Endothelial cell of umbilical vein (primary cell): ENCODE results near the gene HYOU1. TPM values are rescaled to one million over a fixed set of nuclear protein-coding genes. Genes with fewer than 3 reads are reported as not detected.
A peak's percentile ranks its signal among the peaks of the same experiment; 100 is the strongest.

Experiments used
- BruUV-seq: library from RNA; stranded (reverse); fragments of 400-500 nt; replicated peaks from 2 replicates; lab custom pipeline; 2021; lab: Mats Ljungman, UMichigan
- CTCF ChIA-PET: fragments of 300-600, 350-600 bp; sonication (Branson Sonifier 250); formaldehyde crosslinking; loops from one replicate; lab custom pipeline; 2021; ENCODE audit warnings: antibody characterized with exemption, inconsistent platforms; lab: Charles Lee
- POLR2A ChIA-PET: fragments of 300-600, 350-600 bp; sonication (Branson Sonifier 250); formaldehyde crosslinking; loops from one replicate; lab custom pipeline; 2021; ENCODE audit warnings: antibody characterized with exemption, inconsistent platforms; lab: Charles Lee
- DNase-seq: peaks from one replicate; pipeline ENCODE4 v3.0.0-alpha.2; 2011; ENCODE audit warnings: low read depth, low spot score
- FAIRE-seq: peaks from 2 replicates; lab custom pipeline; 2011; peaks lifted over from hg19 to GRCh38; lab: Jason Lieb, UNC
- H2AFZ ChIP-seq: 2 replicates; pipeline ENCODE4 v1.6.0; 2012; ENCODE audit warnings: low read depth, low read length, control low read depth, inconsistent platforms
- H3K27ac ChIP-seq: 2 replicates; pipeline ENCODE4 v1.5.1; 2011; ENCODE audit warnings: low read depth, mild to moderate bottlenecking, control low read depth, low read length, moderate library complexity; ENCODE audit not compliant: insufficient read depth
- H3K27me3 ChIP-seq, 2 experiments: 2 replicates each; pipeline versions ENCODE4 v1.6.0 to v1.6.1; 2011; ENCODE audit warnings: low read length in 2 of 2, mixed read lengths in 1 of 2; ENCODE audit not compliant: control insufficient read depth in 2 of 2, insufficient read depth in 2 of 2
- H3K36me3 ChIP-seq, 2 experiments: 2 replicates in 1 of 2; 3 replicates in 1 of 2; pipeline ENCODE4 v1.5.1; 2011; ENCODE audit warnings: low read length in 2 of 2, mild to moderate bottlenecking in 1 of 2, moderate library complexity in 1 of 2; ENCODE audit not compliant: control insufficient read depth in 2 of 2, insufficient read depth in 2 of 2; ENCODE audit errors: extremely low read depth in 1 of 2
- H3K4me1 ChIP-seq: 3 replicates; pipeline ENCODE4 v1.5.1; 2011; ENCODE audit warnings: mild to moderate bottlenecking, low read length; ENCODE audit not compliant: control insufficient read depth, insufficient read depth; ENCODE audit errors: extremely low read depth
- H3K4me2 ChIP-seq: 2 replicates; pipeline ENCODE4 v1.6.1; 2011; ENCODE audit warnings: low read length, control low read depth, mixed read lengths; ENCODE audit not compliant: insufficient read depth
- H3K4me3 ChIP-seq, 3 experiments: fragments of 200-600 bp in 1 of 3; sonication (generic), shearing (Covaris generic) in 1 of 3; replicated peaks in 1 of 3; 2 replicates each; pipeline ENCODE4 v1.5.1; 2011 to 2016; ENCODE audit warnings: control low read depth in 3 of 3, low read length in 3 of 3, mild to moderate bottlenecking in 2 of 3, inconsistent platforms in 1 of 3, low read depth in 1 of 3, moderate library complexity in 1 of 3; ENCODE audit not compliant: insufficient read depth in 1 of 3
- H3K79me2 ChIP-seq: 2 replicates; pipeline ENCODE4 v1.6.0; 2012; ENCODE audit warnings: low read length, inconsistent platforms; ENCODE audit not compliant: control insufficient read depth, insufficient read depth
- H3K9ac ChIP-seq: replicated peaks from 2 replicates; pipeline ENCODE3; 2011; ENCODE audit warnings: low read length, control low read depth; ENCODE audit not compliant: insufficient read depth; ENCODE audit errors: extremely low read depth
- H3K9me1 ChIP-seq: replicated peaks from 3 replicates; pipeline ENCODE4 v1.6.0; 2011; ENCODE audit warnings: mild to moderate bottlenecking, low read length; ENCODE audit not compliant: control insufficient read depth, insufficient read depth; ENCODE audit errors: extremely low read depth
- H3K9me3 ChIP-seq: replicated peaks from 2 replicates; pipeline ENCODE4 v1.5.1; 2012; ENCODE audit warnings: low read length, inconsistent platforms; ENCODE audit not compliant: control insufficient read depth, insufficient read depth
- H4K20me1 ChIP-seq: replicated peaks from 2 replicates; pipeline ENCODE3; 2011; ENCODE audit warnings: mild to moderate bottlenecking, low read length; ENCODE audit not compliant: control insufficient read depth, insufficient read depth; ENCODE audit errors: extremely low read depth
- CTCF ChIP-seq, 2 donors: IDR thresholded peaks; 1 replicate in 1 of 2; 2 replicates in 1 of 2; pipeline ENCODE4 v1.5.1; 2011; ENCODE audit warnings: low read length in 2 of 2, mild to moderate bottlenecking in 2 of 2, moderate library complexity in 2 of 2, control low read depth in 1 of 2, inconsistent platforms in 1 of 2, low read depth in 1 of 2; ENCODE audit not compliant: insufficient read depth in 1 of 2; ENCODE audit errors: extremely low read depth in 1 of 2
- EZH2 ChIP-seq: IDR thresholded peaks from 2 replicates; pipeline ENCODE4 v1.6.1; 2012; ENCODE audit warnings: borderline replicate concordance, low read depth, mild to moderate bottlenecking, moderate library complexity, low read length, inconsistent platforms; ENCODE audit not compliant: severe bottlenecking
- FOS ChIP-seq: IDR thresholded peaks from 2 replicates; pipeline ENCODE4 v1.6.1; 2011; ENCODE audit warnings: mild to moderate bottlenecking, low read length, moderate library complexity, borderline replicate concordance; ENCODE audit not compliant: insufficient read depth
- GATA2 ChIP-seq: IDR thresholded peaks from 2 replicates; pipeline ENCODE4 v1.7.0; 2011; ENCODE audit warnings: low read depth, mild to moderate bottlenecking, moderate library complexity, mixed read lengths, low read length; ENCODE audit not compliant: insufficient read length, insufficient read depth
- JUN ChIP-seq: IDR thresholded peaks from 2 replicates; pipeline ENCODE4 v1.6.1; 2011; ENCODE audit warnings: borderline replicate concordance, low read depth; ENCODE audit not compliant: insufficient read length, insufficient read depth
- MAX ChIP-seq: IDR thresholded peaks from 2 replicates; pipeline ENCODE4 v1.6.1; 2011; ENCODE audit not compliant: insufficient read depth, insufficient read length
- MYC ChIP-seq: IDR thresholded peaks from one replicate; pipeline ENCODE4 v1.6.1; 2011; ENCODE audit warnings: mild to moderate bottlenecking, low read depth, low read length
- POLR2A ChIP-seq: IDR thresholded peaks from 2 replicates; pipeline ENCODE4 v1.6.1; 2012; ENCODE audit warnings: low read depth, mild to moderate bottlenecking, control low read depth, low read length
- POLR2AphosphoS5 ChIP-seq: IDR thresholded peaks from 2 replicates; pipeline ENCODE4 v1.6.1; 2012; ENCODE audit warnings: low read depth, mild to moderate bottlenecking, control low read depth, low read length, moderate library complexity; ENCODE audit not compliant: insufficient read depth
- dilution Hi-C: fragments of 300-500 bp; cut with MboI; formaldehyde crosslinking; loops from one replicate; pipeline ENCODE4 v1.15.0; 2019; ENCODE audit warnings: low sequenced_read_pairs; ENCODE audit not compliant: extremely low pct_ligation_motif_present
- intact Hi-C: fragments of 100-400 bp; cut with micrococcal nuclease; formaldehyde crosslinking; loops from one replicate; pipeline ENCODE4 v1.10.0; 2022
- polyA plus RNA-seq, 4 experiments: library from polyadenylated mRNA; depleted of rRNA in 3 of 4; stranded (reverse) in 3 of 4; unstranded in 1 of 4; fragments of >200 nt; gene quantifications; 2 replicates each; pipeline versions ENCODE4 v1.2.1 to v1.2.3, GENCODE V29; 2011 to 2012; ENCODE audit warnings: missing spikeins in 1 of 4
- total RNA-seq: library from RNA; stranded (reverse); gene quantifications from 2 replicates; pipeline ENCODE4 v1.2.3, GENCODE V29; 2021

The HYOU1 gene
- total and polyA plus RNA-seq, 2 donors (not counting 3 experiments of a cell fraction or from before 2014, with no cell fraction given): 302 to 318 TPM

GRCh38 chr11:119056421-119056999 lies 495 bp downstream of the HYOU1 start:
- POLR2A ChIA-PET: interaction anchor here (1.5 to 1.9 kb wide), 2 partner anchors 11 to 38 kb away, joined by 5 to 7 read pairs; partner anchors contain the start of gene VPS11
- peaks cover 19% of the 10 kb centered on the region for H3K79me2 ChIP-seq
- TF ChIP-seq MYC (no peak), POLR2AphosphoS5 (no peak), CTCF (IDR thresholded peaks at IDR 0.05; ENCODE audit: extremely low read depth in 1 of 2, insufficient read depth in 1 of 2, low read depth in 1 of 2, low read length in 2 of 2) (no peak), JUN (no peak), EZH2 (no peak), GATA2 (no peak), MAX (no peak), FOS (no peak), POLR2A (no peak)
- intact Hi-C loops (loop anchor here (2.0 to 5.0 kb wide), 3 partner anchors 59 to 140 kb away; partner anchors contain the start of genes BCL9L and CENATAC), dilution Hi-C loops (no loop called here)
- no peaks in the 10 kb centered on the region for H3K27me3 ChIP-seq
- peak overlapping the region; percentile 23 to 72 (median 58) for H3K4me3 ChIP-seq
- peak overlapping the region; percentile 52 for H2AFZ ChIP-seq
- peak overlapping the region; percentile 42 for H3K27ac ChIP-seq
- H3K4me2 ChIP-seq: peak overlapping the region; percentile 35
- H4K20me1 ChIP-seq: no peaks in the 10 kb centered on the region
- no peaks in the 10 kb centered on the region for H3K9me1 ChIP-seq
- peaks cover 11% of the 10 kb centered on the region for H3K4me1 ChIP-seq
- DNase-seq (no peak), FAIRE-seq (no peak)
- peak overlapping the region; percentile 85 for H3K9ac ChIP-seq
- H3K9me3 ChIP-seq: no peaks in the 10 kb centered on the region
- BruUV-seq: no TSS peak
- peaks cover 16 to 36% of the 10 kb centered on the region in 2 experiments for H3K36me3 ChIP-seq
- CTCF ChIA-PET: interaction anchor here (0.8 to 3.5 kb wide), 6 partner anchors 9 to 47 kb away, joined by 3 to 29 read pairs (median 3); partner anchors contain the start of gene VPS11
